Measurements from ENCODE around the gene TBC1D2. TPM values are rescaled to one million over a fixed set of nuclear protein-coding genes. Genes with fewer than 3 reads are reported as not detected.
"Not testable (repeated sequence)": the region's sequence is repeated elsewhere in the genome, so short reads cannot be mapped to it uniquely, and the experiment has no call there.

Gene TBC1D2
- total RNA-seq = 6.4 and 6.6 TPM in 2 replicates

GRCh38 chr9:98255578-98256296 lies at the start of gene TBC1D2:
Gene TBC1D2 (minus strand): TSS chr9:98255649. CDS start chr9:98255541, 108 bp downstream.
- intact Hi-C loops (cut with micrococcal nuclease) = loop anchor here (1.0 to 10.0 kb wide), 19 partner anchors 8 to 1842 kb away; partner anchors contain the start of genes ANKS6, ANP32B, CORO2A and ERP44

GRCh38 chr9:98304381-98304780 lies 48.9 kb upstream of the TBC1D2 start:
- intact Hi-C loops (cut with micrococcal nuclease) = no loop called here

DNA sequence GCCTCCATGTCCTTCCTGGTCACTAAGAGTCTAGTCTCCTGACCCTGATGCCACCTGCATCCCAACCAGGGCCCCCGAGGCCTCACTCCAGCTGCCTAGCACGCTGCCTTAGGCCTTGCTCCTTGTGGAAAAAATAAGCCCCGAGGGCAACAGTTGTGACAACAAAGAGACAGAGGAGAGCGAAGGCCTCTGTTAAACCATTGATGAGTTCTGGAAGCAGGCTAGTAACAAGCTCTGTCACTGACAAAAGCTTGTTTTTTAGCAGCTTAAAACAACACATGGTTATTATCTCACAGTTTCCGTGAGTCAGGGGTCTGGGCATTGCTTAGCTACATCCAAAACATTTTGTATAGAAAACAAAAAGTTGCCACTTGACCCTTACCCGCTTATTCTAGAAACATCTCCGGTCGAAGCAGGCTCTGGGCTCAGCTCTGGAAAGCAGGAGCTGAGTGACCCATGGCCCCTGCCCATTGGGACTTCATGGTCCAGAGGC lies 48.2 kb upstream of the TBC1D2 start:
- intact Hi-C loops (cut with micrococcal nuclease) = no loop called here

GRCh38 chr9:98302938-98303632 lies 47.6 kb upstream of the TBC1D2 start:
- intact Hi-C loops (cut with micrococcal nuclease) = no loop called here

GRCh38 chr9:98302150-98302549 lies 46.7 kb upstream of the TBC1D2 start:
- intact Hi-C loops (cut with micrococcal nuclease) = no loop called here

DNA sequence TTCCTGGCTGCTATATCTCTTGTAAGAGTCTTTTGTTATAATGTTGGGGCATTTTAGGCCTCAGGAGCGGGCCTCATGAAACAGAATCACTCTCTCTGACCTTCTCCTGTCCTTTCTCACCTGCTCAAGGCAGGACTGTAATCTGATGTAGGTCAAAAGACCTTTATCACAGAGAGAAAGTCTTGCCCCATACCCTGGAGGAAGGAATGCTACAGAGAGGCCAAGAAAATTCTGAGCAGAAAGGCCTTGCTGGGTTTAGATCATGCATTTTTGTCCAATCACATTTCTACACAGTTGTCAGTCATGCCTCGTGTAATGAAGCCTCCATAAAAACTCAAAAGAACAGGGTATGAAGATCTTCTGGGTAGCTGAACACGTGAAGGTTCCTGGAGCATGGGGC lies 45.2 kb upstream of the TBC1D2 start:
- intact Hi-C loops (cut with micrococcal nuclease) = no loop called here

DNA sequence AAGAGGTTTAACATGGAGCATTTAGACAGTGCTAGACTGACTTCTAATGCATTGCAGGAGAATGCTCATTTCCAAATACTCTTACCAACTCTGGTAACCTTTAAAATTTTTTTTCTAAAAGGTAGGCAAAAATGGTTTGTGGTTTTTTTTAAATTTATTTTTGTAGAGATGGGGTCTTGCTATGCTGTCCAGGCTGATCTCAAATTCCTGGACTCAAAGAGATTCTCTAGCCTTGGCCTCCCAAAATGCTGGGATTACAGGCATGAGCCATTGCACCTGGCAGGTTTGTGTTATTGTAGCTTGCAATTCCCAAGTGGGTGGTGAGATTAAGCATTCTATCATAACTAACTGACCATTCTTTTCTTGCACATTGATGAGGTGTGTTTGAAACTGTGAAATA lies 43.0 kb upstream of the TBC1D2 start:
- intact Hi-C loops (cut with micrococcal nuclease) = no loop called here

GRCh38 chr9:98295824-98296223 lies 40.4 kb upstream of the TBC1D2 start:
- intact Hi-C loops (cut with micrococcal nuclease) = no loop called here

DNA sequence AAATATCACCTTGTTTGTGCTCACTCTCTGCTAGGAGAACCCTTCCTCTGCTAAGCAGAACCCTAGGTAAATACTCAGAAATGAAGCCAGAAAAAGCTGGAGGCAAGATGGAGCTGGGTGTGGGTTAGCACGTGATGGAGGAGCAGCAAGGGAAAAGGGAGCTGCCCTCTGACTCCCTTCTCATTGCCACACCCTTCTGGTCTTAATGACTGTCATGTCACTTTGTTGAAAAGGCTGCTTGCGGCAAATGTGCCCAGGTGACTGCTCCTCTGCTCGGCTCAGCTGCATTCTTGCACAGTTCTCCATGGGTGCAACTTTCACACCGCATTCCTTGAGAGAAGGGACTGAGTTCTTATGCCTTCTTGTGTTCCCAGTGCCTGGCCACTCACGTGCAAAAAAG lies 36.4 kb upstream of the TBC1D2 start:
- intact Hi-C loops (cut with micrococcal nuclease) = no loop called here

DNA sequence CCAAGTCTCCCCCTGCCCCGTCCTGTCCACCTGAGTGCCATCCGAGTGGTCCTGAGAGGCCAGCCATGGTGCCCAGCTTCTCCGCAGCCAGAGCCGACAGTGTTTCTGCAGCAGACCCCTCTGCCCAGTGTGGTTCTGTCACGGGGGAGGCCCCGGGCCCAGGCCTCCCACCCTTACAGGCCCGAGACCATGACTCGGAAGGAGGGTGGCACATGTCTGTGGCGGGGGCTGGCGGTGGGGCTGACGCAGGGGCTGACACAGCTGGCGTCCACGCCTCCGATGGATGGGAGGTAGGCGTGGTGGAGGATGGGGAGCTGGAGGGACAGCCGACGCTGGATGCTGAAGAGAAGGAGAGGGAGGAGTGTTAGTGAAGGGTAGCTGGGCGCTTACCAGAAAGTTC lies 35.0 kb upstream of the TBC1D2 start:
- intact Hi-C loops (cut with micrococcal nuclease) = no loop called here

GRCh38 chr9:98289614-98290201 lies 34.3 kb upstream of the TBC1D2 start:
- intact Hi-C loops (cut with micrococcal nuclease) = no loop called here

- intact Hi-C loops (cut with micrococcal nuclease) = no loop called here
These were observed 33.4 kb upstream of the TBC1D2 start for GRCh38 chr9:98288881-98289280.

GRCh38 chr9:98287384-98287783 lies 31.9 kb upstream of the TBC1D2 start:
- intact Hi-C loops (cut with micrococcal nuclease) = no loop called here

GRCh38 chr9:98285446-98285845 lies 30.0 kb upstream of the TBC1D2 start:
- intact Hi-C loops (cut with micrococcal nuclease) = no loop called here

GRCh38 chr9:98284754-98285153 lies 29.3 kb upstream of the TBC1D2 start:
- intact Hi-C loops (cut with micrococcal nuclease) = no loop called here

DNA sequence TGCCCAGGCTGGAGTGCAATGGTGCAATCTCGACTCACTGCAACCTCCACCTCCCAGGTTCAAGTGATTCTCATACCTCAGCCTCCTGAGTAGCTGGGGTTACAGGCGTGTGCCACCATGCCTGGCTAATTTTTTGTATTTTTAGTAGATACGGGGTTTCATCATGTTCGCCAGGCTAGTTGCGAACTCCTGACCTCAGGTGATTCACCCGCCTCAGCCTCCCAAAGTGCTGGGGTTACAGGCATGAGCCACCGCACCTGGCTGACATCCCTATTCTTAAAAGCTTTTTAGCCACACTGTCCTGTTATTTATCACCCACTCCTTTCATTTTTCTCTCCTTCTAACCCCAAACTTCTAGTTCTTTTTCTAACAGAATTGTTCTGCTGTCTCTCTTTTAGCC lies 27.7 kb upstream of the TBC1D2 start:
- intact Hi-C loops (cut with micrococcal nuclease) = not testable (repeated sequence)

GRCh38 chr9:98281281-98281680 lies 25.8 kb upstream of the TBC1D2 start:
- intact Hi-C loops (cut with micrococcal nuclease) = no loop called here

GRCh38 chr9:98280574-98280973 lies 25.1 kb upstream of the TBC1D2 start:
- intact Hi-C loops (cut with micrococcal nuclease) = no loop called here

- intact Hi-C loops (cut with micrococcal nuclease) = no loop called here
These were observed 24.7 kb upstream of the TBC1D2 start for GRCh38 chr9:98280162-98280561.

DNA sequence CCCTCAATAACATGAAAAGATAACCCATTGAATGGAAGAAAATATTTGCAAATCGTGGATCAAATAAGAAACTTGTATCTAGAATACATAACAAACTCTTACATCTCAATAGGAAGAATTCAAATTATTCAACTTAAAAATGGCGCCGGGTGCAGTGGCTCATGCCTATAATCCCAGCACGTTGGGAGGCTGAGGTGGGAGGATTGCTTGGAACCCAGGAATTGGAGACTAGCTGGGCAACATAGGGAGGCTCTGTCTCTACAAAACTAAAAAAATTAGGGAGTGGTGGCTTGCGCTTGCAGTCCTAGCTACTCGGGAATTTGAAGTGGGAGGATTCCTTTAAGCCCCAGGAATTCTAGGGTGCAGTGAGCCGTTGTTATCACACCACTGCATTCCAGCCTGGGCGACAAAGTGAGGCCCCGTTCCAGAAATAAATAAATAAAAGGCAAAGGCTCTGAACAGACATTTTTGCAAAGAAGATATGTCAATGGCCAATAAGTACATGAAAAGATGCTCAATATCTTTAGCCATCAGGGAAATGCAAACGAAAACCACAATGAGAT lies 21.5 kb upstream of the TBC1D2 start:
- intact Hi-C loops (cut with micrococcal nuclease) = no loop called here

- intact Hi-C loops (cut with micrococcal nuclease) = no loop called here
These were observed 19.7 kb upstream of the TBC1D2 start for GRCh38 chr9:98275159-98275558.

- intact Hi-C loops (cut with micrococcal nuclease) = no loop called here
These were observed 16.6 kb upstream of the TBC1D2 start for GRCh38 chr9:98272083-98272482.

Measured in T-helper 1 cell treated with Interleukin-12 subunit alpha and Interleukin-12 subunit beta and Interleukin-4 antibody, amounts not matched to agents 30 ng/mL and 1 ng/mL, for 36 hours (primary cell).